SK-N-SH treated with all-trans-retinoic acid at 6 μM for 48 hours (cell line): Measurements from ENCODE around the gene PTCHD1.

Experiments used
- ATAC-seq: fragments of 200-7000 bp; cut with Tn5 transposase; 3 replicates; pipeline ENCODE4 v1.9.1; 2020; ENCODE audit warnings: mild to moderate bottlenecking, moderate library complexity
- ARNTL ChIP-seq: fragments of 450-650 bp; formaldehyde crosslinking; IDR thresholded peaks from 2 replicates; pipeline ENCODE4 v1.5.0; 2020; ENCODE audit warnings: low read depth, mild to moderate bottlenecking, moderate library complexity, borderline replicate concordance
- BACH2 ChIP-seq: fragments of 250-450 bp; sonication (Bioruptor Pico); IDR thresholded peaks from 2 replicates; pipeline ENCODE4 v1.9.0; 2021; ENCODE audit warnings: mild to moderate bottlenecking, borderline replicate concordance
- CREB5 ChIP-seq: fragments of 250-450 bp; sonication (Bioruptor Pico); IDR thresholded peaks from 2 replicates; pipeline ENCODE4 v1.5.1; 2020; ENCODE audit warnings: low read depth, mild to moderate bottlenecking, moderate library complexity
- CSDC2 ChIP-seq: fragments of 250-450 bp; sonication (Bioruptor Pico); IDR thresholded peaks from 2 replicates; pipeline ENCODE4 v1.5.0; 2020; ENCODE audit warnings: mild to moderate bottlenecking, moderate library complexity
- ESRRG ChIP-seq: fragments of 250-450 bp; sonication (Bioruptor Pico); IDR thresholded peaks from 2 replicates; pipeline ENCODE4 v1.6.1; 2021; ENCODE audit warnings: mild to moderate bottlenecking
- GLIS3 ChIP-seq: fragments of 250-450 bp; sonication (Bioruptor Pico); IDR thresholded peaks from 2 replicates; pipeline ENCODE4 v1.5.0; 2020; ENCODE audit warnings: mild to moderate bottlenecking, moderate library complexity
- ISL1 ChIP-seq: fragments of 250-450 bp; sonication (Bioruptor Pico); IDR thresholded peaks from 2 replicates; pipeline ENCODE4 v2.1.2; 2022; ENCODE audit warnings: mild to moderate bottlenecking, moderate library complexity
- OSR1 ChIP-seq: fragments of 250-450 bp; sonication (Bioruptor Pico); IDR thresholded peaks from 2 replicates; pipeline ENCODE4 v1.8.0; 2022; ENCODE audit warnings: moderate library complexity, mild to moderate bottlenecking, inconsistent platforms
- PATZ1 ChIP-seq: fragments of 250-450 bp; sonication (Bioruptor Pico); IDR thresholded peaks from 2 replicates; pipeline ENCODE4 v1.8.0; 2020; ENCODE audit warnings: mild to moderate bottlenecking, moderate library complexity, borderline replicate concordance
- PPARA ChIP-seq: fragments of 250-450 bp; sonication (Bioruptor Pico); IDR thresholded peaks from 2 replicates; pipeline ENCODE4 v1.5.0; 2020; ENCODE audit warnings: mild to moderate bottlenecking, borderline replicate concordance
- RARB ChIP-seq: fragments of 250-450 bp; sonication (Bioruptor Pico); IDR thresholded peaks from 2 replicates; pipeline ENCODE4 v1.8.0; 2021; ENCODE audit warnings: mild to moderate bottlenecking, moderate library complexity
- SNAI2 ChIP-seq: fragments of 250-450 bp; sonication (Bioruptor Pico); IDR thresholded peaks from 2 replicates; pipeline ENCODE4 v1.5.0; 2020; ENCODE audit warnings: mild to moderate bottlenecking, moderate library complexity
- TCF4 ChIP-seq: fragments of 250-450 bp; sonication (Bioruptor Pico); IDR thresholded peaks from 2 replicates; pipeline ENCODE4 v1.8.0; 2021; ENCODE audit warnings: mild to moderate bottlenecking, moderate library complexity, borderline replicate concordance
- TOX ChIP-seq: fragments of 250-450 bp; sonication (Bioruptor Pico); IDR thresholded peaks from 2 replicates; pipeline ENCODE4 v1.8.0; 2021; ENCODE audit warnings: mild to moderate bottlenecking, moderate library complexity, borderline replicate concordance
- ZFP3 ChIP-seq: fragments of 250-450 bp; sonication (Bioruptor Pico); IDR thresholded peaks from 2 replicates; pipeline ENCODE4 v1.5.0; 2020; ENCODE audit warnings: mild to moderate bottlenecking, moderate library complexity
- ZFP30 ChIP-seq: fragments of 450-650 bp; formaldehyde crosslinking; IDR thresholded peaks from 2 replicates; pipeline ENCODE4 v1.5.0; 2022; ENCODE audit warnings: mild to moderate bottlenecking, moderate library complexity
- ZNF565 ChIP-seq: fragments of 450-650 bp; formaldehyde crosslinking; conservative IDR thresholded peaks from 2 replicates; pipeline ENCODE4 v1.5.0; 2020; ENCODE audit warnings: low read depth, mild to moderate bottlenecking, moderate library complexity
- ZNF8 ChIP-seq: fragments of 450-650 bp; formaldehyde crosslinking; IDR thresholded peaks from 2 replicates; pipeline ENCODE4 v1.5.0; 2020; ENCODE audit warnings: mild to moderate bottlenecking, moderate library complexity
- TF ChIP-seq, protein P1 (sequence below): fragments of 250-450 bp; sonication (Bioruptor Pico); IDR thresholded peaks from 2 replicates; pipeline ENCODE4 v1.5.1; 2021; ENCODE audit warnings: mild to moderate bottlenecking, moderate library complexity
- TF ChIP-seq, protein P2 (sequence below): fragments of 250-450 bp; sonication (Bioruptor Pico); IDR thresholded peaks from 2 replicates; pipeline ENCODE4 v1.5.0; 2020; ENCODE audit warnings: mild to moderate bottlenecking, moderate library complexity

The PTCHD1 gene

GRCh38 chrX:23344904-23345271 lies 10.2 kb downstream of the PTCHD1 start:
- no peak for TF ChIP-seq ZFP3 (CRISPR knock-in tag)
- no peak for ATAC-seq

GRCh38 chrX:23356189-23356588 lies 21.5 kb downstream of the PTCHD1 start:
- ATAC-seq = no peak
- TF ChIP-seq ZNF8 (no peak), CREB5 (CRISPR knock-in tag) (no peak), ESRRG (CRISPR knock-in tag) (no peak), ZFP30 (CRISPR knock-in tag) (no peak), ARNTL (no peak), CSDC2 (CRISPR knock-in tag) (no peak)
- TF ChIP-seq, protein P1, sequence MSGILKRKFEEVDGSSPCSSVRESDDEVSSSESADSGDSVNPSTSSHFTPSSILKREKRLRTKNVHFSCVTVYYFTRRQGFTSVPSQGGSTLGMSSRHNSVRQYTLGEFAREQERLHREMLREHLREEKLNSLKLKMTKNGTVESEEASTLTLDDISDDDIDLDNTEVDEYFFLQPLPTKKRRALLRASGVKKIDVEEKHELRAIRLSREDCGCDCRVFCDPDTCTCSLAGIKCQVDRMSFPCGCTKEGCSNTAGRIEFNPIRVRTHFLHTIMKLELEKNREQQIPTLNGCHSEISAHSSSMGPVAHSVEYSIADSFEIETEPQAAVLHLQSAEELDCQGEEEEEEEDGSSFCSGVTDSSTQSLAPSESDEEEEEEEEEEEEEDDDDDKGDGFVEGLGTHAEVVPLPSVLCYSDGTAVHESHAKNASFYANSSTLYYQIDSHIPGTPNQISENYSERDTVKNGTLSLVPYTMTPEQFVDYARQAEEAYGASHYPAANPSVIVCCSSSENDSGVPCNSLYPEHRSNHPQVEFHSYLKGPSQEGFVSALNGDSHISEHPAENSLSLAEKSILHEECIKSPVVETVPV (CRISPR knock-in tag) = no peak
- TF ChIP-seq, all 23 proteins: peak for 0

DNA sequence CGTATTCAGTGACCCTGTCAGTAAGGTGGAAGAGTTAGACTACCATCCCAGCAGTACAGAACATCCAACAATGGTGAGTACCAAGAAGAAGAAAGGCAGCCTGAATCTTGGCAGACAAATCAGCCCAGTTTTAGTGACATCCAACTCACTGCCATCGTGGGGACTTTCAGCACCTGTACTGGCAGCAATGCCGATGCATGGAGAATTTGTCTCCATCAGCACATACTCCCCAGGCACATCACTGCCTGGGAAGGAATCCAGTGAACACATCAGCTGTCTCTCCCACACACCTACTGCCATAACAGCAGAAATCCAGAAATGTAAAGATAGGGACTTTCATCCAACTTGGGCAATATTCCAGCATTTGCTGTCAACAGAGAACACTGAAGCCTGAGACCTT lies 29.8 kb downstream of the PTCHD1 start:
- no peak for ATAC-seq
- TF ChIP-seq PATZ1 (CRISPR knock-in tag) (no peak), ZNF565 (no peak)

- TF ChIP-seq BACH2 (CRISPR knock-in tag) (no peak), ISL1 (CRISPR knock-in tag) (no peak), CSDC2 (CRISPR knock-in tag) (no peak), ARNTL (no peak), GLIS3 (CRISPR knock-in tag) (no peak), TCF4 (no peak), OSR1 (CRISPR knock-in tag) (no peak)
- no peak for ATAC-seq
Observed at GRCh38 chrX:23365541-23365940, 30.9 kb downstream of the PTCHD1 start.

- no peak for TF ChIP-seq BACH2 (CRISPR knock-in tag)
- TF ChIP-seq TOX (CRISPR knock-in tag) = no peak
- no peak for TF ChIP-seq ESRRG (CRISPR knock-in tag)
- no peak for TF ChIP-seq CREB5 (CRISPR knock-in tag)
- TF ChIP-seq ZNF8 = no peak
- no peak for TF ChIP-seq ZFP30 (CRISPR knock-in tag)
- no peak for TF ChIP-seq PPARA (CRISPR knock-in tag)
- no peak for TF ChIP-seq PATZ1 (CRISPR knock-in tag)
- no peak for TF ChIP-seq ISL1 (CRISPR knock-in tag)
- TF ChIP-seq, protein P2, sequence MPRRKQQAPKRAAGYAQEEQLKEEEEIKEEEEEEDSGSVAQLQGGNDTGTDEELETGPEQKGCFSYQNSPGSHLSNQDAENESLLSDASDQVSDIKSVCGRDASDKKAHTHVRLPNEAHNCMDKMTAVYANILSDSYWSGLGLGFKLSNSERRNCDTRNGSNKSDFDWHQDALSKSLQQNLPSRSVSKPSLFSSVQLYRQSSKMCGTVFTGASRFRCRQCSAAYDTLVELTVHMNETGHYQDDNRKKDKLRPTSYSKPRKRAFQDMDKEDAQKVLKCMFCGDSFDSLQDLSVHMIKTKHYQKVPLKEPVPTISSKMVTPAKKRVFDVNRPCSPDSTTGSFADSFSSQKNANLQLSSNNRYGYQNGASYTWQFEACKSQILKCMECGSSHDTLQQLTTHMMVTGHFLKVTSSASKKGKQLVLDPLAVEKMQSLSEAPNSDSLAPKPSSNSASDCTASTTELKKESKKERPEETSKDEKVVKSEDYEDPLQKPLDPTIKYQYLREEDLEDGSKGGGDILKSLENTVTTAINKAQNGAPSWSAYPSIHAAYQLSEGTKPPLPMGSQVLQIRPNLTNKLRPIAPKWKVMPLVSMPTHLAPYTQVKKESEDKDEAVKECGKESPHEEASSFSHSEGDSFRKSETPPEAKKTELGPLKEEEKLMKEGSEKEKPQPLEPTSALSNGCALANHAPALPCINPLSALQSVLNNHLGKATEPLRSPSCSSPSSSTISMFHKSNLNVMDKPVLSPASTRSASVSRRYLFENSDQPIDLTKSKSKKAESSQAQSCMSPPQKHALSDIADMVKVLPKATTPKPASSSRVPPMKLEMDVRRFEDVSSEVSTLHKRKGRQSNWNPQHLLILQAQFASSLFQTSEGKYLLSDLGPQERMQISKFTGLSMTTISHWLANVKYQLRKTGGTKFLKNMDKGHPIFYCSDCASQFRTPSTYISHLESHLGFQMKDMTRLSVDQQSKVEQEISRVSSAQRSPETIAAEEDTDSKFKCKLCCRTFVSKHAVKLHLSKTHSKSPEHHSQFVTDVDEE = no peak
- no peak for TF ChIP-seq RARB (CRISPR knock-in tag)
- TF ChIP-seq GLIS3 (CRISPR knock-in tag) = no peak
- no peak for TF ChIP-seq SNAI2 (CRISPR knock-in tag)
- no peak for TF ChIP-seq ZNF565
- TF ChIP-seq, all 23 proteins: peak for 0
- no peak for ATAC-seq
Observed at GRCh38 chrX:23366914-23367313, 32.3 kb downstream of the PTCHD1 start.
